Smooth muscle cell (in vitro differentiated cells): Measurements from ENCODE around the gene GNAQ. TPM values are rescaled to one million over a fixed set of nuclear protein-coding genes. Genes with fewer than 3 reads are reported as not detected.

ENCODE experiments used
- DNase-seq: peaks from one replicate; lab custom pipeline; 2025; ENCODE audit not compliant: unreplicated experiment; lab: John Stamatoyannopoulos, UW
- H2AFZ ChIP-seq: fragments of 200-600 bp; sonication (generic); 2 replicates; pipeline ENCODE4 v1.6.0; 2016; ENCODE audit warnings: antibody characterized with exemption, low read depth, mild to moderate bottlenecking
- H3F3A ChIP-seq: fragments of 200-600 bp; sonication (generic); 2 replicates; pipeline ENCODE4 v1.6.0; 2017; ENCODE audit warnings: antibody characterized with exemption, low read depth
- H3K27ac ChIP-seq: fragments of 200-600 bp; sonication (generic); 2 replicates; pipeline ENCODE4 v1.5.1; 2016; ENCODE audit warnings: low read depth, mild to moderate bottlenecking
- H3K27me3 ChIP-seq: fragments of 200-600 bp; sonication (generic); 2 replicates; pipeline ENCODE4 v1.6.1; 2016; ENCODE audit warnings: low read depth, mild to moderate bottlenecking
- H3K36me3 ChIP-seq: fragments of 200-600 bp; sonication (generic); 2 replicates; pipeline ENCODE4 v1.5.1; 2016; ENCODE audit warnings: low read depth
- H3K4me1 ChIP-seq: fragments of 200-600 bp; sonication (generic); 2 replicates; pipeline ENCODE4 v1.5.1; 2016; ENCODE audit warnings: low read depth
- H3K4me2 ChIP-seq: fragments of 200-600 bp; sonication (generic); 2 replicates; pipeline ENCODE4 v1.6.0; 2016; ENCODE audit warnings: mild to moderate bottlenecking
- H3K4me3 ChIP-seq: fragments of 200-600 bp; sonication (generic); 2 replicates; pipeline ENCODE4 v1.5.1; 2016; ENCODE audit warnings: mild to moderate bottlenecking
- H3K79me2 ChIP-seq: fragments of 200-600 bp; sonication (generic); 2 replicates; pipeline ENCODE4 v1.6.0; 2016; ENCODE audit warnings: low read depth, mild to moderate bottlenecking
- H3K9ac ChIP-seq: fragments of 200-600 bp; sonication (generic); 2 replicates; pipeline ENCODE4 v1.6.0; 2016; ENCODE audit warnings: low read depth
- H3K9me3 ChIP-seq: fragments of 200-600 bp; sonication (generic); replicated peaks from 2 replicates; pipeline ENCODE4 v1.5.1; 2016; ENCODE audit warnings: low read depth
- H4K20me1 ChIP-seq: fragments of 200-600 bp; sonication (generic); 2 replicates; pipeline ENCODE4 v1.6.0; 2016; ENCODE audit warnings: low read depth
- WGBS: methylation state at CpG from one replicate; pipeline ENCODE4 v1.1.7; 2016; ENCODE audit warnings: low lambda C conversion rate; 5-methylcytosine and 5-hydroxymethylcytosine counted together
- polyA plus RNA-seq: library from polyadenylated mRNA; unstranded; fragments of >200 nt; fragmentation: Nextera tagmentation; extraction: Ambion mirVana; gene quantifications from 2 replicates; pipeline ENCODE4 v1.2.1, GENCODE V29; 2016
- total RNA-seq: library from RNA; depleted of rRNA; stranded (reverse); fragments of >200 nt; gene quantifications from 2 replicates; pipeline ENCODE4 v1.2.3, GENCODE V29; 2014
- TF ChIP-seq, protein P1 (sequence below): fragments of 200-600 bp; sonication (generic); IDR thresholded peaks from 2 replicates; pipeline ENCODE4 v1.5.1; 2017; ENCODE audit warnings: borderline replicate concordance, mild to moderate bottlenecking, antibody characterized with exemption; ENCODE audit not compliant: insufficient read depth, poor library complexity, severe bottlenecking

The GNAQ gene
- total and polyA plus RNA-seq, 2 experiments from 2014 or later, result 12.5 to 41.4 TPM

DNA sequence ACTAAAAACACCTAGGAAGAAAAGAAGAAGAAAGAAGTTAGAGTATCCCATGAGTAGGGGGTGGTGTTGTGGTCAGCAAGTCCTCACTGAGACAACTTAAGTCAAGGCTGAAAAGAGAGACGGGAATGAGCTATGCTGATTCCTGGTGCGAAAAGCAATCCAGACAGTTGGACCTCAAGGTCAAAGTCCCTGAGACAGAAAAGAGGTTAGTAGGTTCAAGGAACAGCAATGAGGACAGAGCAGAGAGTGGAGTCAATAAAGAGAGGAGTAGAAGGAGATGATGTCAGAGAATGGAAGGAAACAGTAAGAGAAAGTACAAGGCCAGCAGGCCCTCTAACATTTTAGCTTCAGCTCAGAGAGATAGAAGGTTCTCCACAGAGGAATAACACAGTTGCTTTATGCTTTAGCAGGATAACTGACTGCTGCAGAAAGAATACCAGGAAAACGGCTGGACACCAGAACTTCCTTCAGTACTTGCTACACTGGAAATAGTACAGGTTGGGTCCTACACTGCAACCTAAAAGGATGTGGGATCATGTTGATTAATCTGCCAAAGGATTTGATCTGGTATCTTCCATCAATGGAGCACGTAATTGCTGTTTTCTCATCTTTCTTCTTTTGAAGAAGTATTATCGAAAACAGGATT, 43.6 kb downstream of the GNAQ start:
- Histone ChIP-seq H4K20me1 (peaks cover 97% of the 10 kb centered on the region), H3K27me3 (no peaks in the 10 kb centered on the region), H3K36me3 (no peaks in the 10 kb centered on the region), H3K27ac (no peak overlapping the region), H2AFZ (no peak overlapping the region), H3K4me1 (no peaks in the 10 kb centered on the region), H3K4me3 (no peak overlapping the region), H3K9ac (no peak overlapping the region), H3F3A (no peaks in the 10 kb centered on the region), H3K9me3 (no peaks in the 10 kb centered on the region), H3K79me2 (peaks cover 58% of the 10 kb centered on the region), H3K4me2 (no peak overlapping the region)
- no peak for DNase-seq
- TF ChIP-seq, protein P1, sequence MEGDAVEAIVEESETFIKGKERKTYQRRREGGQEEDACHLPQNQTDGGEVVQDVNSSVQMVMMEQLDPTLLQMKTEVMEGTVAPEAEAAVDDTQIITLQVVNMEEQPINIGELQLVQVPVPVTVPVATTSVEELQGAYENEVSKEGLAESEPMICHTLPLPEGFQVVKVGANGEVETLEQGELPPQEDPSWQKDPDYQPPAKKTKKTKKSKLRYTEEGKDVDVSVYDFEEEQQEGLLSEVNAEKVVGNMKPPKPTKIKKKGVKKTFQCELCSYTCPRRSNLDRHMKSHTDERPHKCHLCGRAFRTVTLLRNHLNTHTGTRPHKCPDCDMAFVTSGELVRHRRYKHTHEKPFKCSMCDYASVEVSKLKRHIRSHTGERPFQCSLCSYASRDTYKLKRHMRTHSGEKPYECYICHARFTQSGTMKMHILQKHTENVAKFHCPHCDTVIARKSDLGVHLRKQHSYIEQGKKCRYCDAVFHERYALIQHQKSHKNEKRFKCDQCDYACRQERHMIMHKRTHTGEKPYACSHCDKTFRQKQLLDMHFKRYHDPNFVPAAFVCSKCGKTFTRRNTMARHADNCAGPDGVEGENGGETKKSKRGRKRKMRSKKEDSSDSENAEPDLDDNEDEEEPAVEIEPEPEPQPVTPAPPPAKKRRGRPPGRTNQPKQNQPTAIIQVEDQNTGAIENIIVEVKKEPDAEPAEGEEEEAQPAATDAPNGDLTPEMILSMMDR, result no peak
- WGBS, result 93% methylated on average over 5 of the region's 5 CpGs

DNA sequence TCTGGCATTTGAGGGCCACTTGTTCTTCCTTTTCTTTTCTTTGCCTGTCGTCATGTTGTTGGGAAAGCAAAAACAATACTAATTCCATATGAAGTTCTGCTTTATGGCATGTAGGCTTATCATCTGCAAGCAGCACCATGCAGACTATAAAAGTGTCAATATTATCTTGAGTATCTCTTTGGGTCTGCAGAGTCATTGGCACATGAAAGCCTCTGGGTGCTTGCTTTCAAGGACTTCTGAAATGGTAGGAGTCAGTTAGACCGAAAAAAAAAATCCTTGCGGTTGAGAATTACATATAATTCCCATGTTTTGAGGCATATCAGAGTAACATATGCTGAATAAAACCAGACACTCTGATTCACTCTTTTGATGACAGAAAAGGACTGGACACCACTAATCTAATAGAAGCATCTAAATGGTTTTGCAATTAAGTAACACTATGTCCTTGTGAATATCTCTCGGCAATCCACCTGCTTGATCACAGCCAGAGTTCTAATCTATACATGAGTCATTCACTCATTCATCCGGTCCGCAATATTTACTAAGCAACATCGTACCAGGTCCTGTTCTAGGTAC, 44.4 kb downstream of the GNAQ start:
- Histone ChIP-seq H3K36me3 (no peaks in the 10 kb centered on the region), H3K9me3 (no peaks in the 10 kb centered on the region), H3K79me2 (peaks cover 58% of the 10 kb centered on the region), H3K27ac (no peak overlapping the region), H3K4me1 (no peaks in the 10 kb centered on the region), H3K4me3 (no peak overlapping the region), H3K4me2 (no peak overlapping the region), H2AFZ (no peak overlapping the region), H4K20me1 (peaks cover 97% of the 10 kb centered on the region), H3K27me3 (no peaks in the 10 kb centered on the region), H3K9ac (no peak overlapping the region), H3F3A (no peaks in the 10 kb centered on the region)
- WGBS, result 79% methylated on average over 7 of the region's 7 CpGs
- TF ChIP-seq, protein P1, result no peak
- no peak for DNase-seq

DNA sequence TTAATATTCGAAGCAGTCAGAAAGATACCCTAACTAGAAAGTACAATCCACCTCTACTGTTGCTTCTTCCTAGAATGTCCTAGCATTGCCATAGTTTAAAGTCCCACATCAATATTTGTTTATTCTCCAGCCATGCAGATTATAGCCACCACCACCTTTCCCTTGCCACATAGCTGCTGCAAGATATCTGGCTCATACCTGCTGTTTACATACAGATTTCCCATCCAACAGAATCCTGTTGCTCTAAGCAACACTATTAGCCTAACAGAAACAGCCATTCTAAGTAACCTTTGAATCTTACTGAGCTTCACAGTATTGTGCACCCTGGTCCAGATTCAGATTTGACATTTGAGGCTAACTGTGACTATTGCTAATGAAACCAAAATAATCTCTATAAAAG, 45.6 kb downstream of the GNAQ start:
- Histone ChIP-seq H4K20me1 (peaks cover 97% of the 10 kb centered on the region), H3K9ac (no peak overlapping the region), H3K4me3 (no peak overlapping the region), H3K36me3 (no peaks in the 10 kb centered on the region), H3K4me2 (no peak overlapping the region), H3K4me1 (peaks cover 3% of the 10 kb centered on the region), H3K27ac (no peak overlapping the region), H3K27me3 (no peaks in the 10 kb centered on the region), H3K79me2 (peaks cover 58% of the 10 kb centered on the region), H3F3A (no peaks in the 10 kb centered on the region), H3K9me3 (no peaks in the 10 kb centered on the region), H2AFZ (no peak overlapping the region)
- WGBS, result 100% methylated on average over 1 of the region's 1 CpG
- TF ChIP-seq, protein P1, result no peak
- DNase-seq, result no peak

DNA sequence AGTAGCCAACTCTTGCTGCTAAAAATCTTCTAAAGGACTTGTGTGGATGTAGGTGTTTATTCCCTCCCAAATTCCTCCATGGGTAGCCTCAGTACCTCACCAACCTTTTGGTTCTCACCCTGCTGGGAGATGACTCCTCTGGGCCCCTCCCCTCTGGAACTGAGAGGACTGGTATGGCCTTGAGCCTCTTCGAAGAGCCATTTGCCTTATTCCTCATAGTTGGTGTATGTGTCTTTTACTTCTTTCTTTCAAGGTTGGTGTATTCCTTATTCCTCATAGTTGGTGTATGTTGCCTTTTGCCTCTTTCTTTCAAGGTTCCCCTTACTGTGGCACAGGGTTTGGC, 48.3 kb downstream of the GNAQ start:
- TF ChIP-seq, protein P1, result no peak
- Histone ChIP-seq H3K36me3 (no peaks in the 10 kb centered on the region), H3K4me2 (no peak overlapping the region), H2AFZ (no peak overlapping the region), H3K27me3 (no peaks in the 10 kb centered on the region), H3K9ac (no peak overlapping the region), H3K79me2 (peaks cover 69% of the 10 kb centered on the region), H3F3A (no peaks in the 10 kb centered on the region), H3K27ac (no peak overlapping the region), H3K9me3 (no peaks in the 10 kb centered on the region), H3K4me1 (peaks cover 21% of the 10 kb centered on the region), H3K4me3 (no peak overlapping the region), H4K20me1 (peaks cover 96% of the 10 kb centered on the region)
- 86% methylated on average over 1 of the region's 1 CpG for WGBS
- DNase-seq, result no peak
